ENCODE results near the gene AP1AR. TPM values are rescaled to one million over a fixed set of nuclear protein-coding genes. Genes with fewer than 3 reads are reported as not detected.

AP1AR gene
- total RNA-seq: 25.4 and 27.0 TPM in 2 replicates

GRCh38 chr4:112231779-112232713 lies at the start of gene AP1AR:
Gene AP1AR, plus strand, starts transcription at chr4:112231787. Its CDS starts 305 bp downstream, at chr4:112232092.

GRCh38 chr4:112296949-112297880 lies 65.6 kb downstream of the AP1AR start, which contains the start of gene ALPK1:
Gene ALPK1, plus strand, starts transcription at chr4:112297369.

Other genes with a start within 250 kb of the AP1AR start
- 29.8 and 33.8 TPM in 2 replicates for gene FAM241A, start 86.3 kb upstream of the AP1AR start, total RNA-seq
- 15.7 and 28.7 TPM in 2 replicates for gene TIFA, start 54.1 kb downstream of the AP1AR start, total RNA-seq
- gene ALPK1, start 65.6 kb downstream of the AP1AR start, total RNA-seq: 5.1 and 5.6 TPM in 2 replicates